Stimulated activated CD8-positive, alpha-beta memory T cell treated with anti-CD3 and anti-CD28 coated beads, Interleukin-15, amount 100 ng/mL, for 4 hours (primary cell): Measurements from ENCODE around the gene NPTX2.

ENCODE experiments used
- DNase-seq, 2 donors: peaks; one replicate each; pipeline ENCODE4 v3.0.0-alpha.2; 2020; ENCODE audit warnings: low read depth in 2 of 2

Gene NPTX2

DNA sequence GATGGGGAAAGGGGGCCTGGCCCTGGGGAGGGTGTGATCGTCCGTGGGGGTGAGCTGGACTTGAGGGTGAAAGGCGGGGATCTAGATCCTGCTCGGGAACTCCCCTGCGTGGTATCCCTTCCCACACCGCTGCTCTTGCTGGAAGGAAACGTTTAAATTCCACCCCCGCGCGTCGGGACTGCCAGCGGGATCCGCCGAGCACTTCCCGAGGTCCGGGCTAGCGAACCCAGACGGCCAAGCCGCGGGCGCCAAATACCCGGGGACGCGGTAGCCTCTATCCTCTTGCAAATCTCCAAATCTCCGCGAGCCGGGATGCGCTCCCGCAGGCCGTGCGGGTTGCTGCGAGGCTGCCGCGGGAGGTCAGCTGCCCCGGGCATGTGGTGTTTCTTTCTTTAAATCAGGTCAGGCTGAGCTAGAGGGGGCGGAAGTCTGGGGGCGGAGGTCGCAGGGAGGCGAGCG lies 904 bp downstream of the NPTX2 start:
- DNase-seq, result no peak

DNA sequence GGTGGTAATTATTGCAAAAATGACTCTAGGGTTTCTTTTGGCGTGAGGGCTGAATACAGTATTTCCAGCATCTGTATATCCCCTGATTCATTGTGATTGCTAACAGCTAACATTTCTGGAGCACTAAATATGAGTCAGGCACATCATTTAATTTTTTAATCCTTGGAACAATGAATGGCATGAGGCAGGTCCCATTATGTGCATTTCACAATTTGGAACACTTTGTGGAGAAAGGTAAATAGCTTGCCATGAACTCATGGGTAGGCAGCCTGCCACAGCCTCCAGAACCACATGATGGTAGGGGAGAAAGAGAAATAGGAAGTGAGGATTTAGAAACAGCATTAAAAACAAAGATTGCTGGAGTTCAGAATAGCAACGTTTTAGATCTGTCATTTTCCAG lies 1.7 kb downstream of the NPTX2 start:
- no peak for DNase-seq

DNA sequence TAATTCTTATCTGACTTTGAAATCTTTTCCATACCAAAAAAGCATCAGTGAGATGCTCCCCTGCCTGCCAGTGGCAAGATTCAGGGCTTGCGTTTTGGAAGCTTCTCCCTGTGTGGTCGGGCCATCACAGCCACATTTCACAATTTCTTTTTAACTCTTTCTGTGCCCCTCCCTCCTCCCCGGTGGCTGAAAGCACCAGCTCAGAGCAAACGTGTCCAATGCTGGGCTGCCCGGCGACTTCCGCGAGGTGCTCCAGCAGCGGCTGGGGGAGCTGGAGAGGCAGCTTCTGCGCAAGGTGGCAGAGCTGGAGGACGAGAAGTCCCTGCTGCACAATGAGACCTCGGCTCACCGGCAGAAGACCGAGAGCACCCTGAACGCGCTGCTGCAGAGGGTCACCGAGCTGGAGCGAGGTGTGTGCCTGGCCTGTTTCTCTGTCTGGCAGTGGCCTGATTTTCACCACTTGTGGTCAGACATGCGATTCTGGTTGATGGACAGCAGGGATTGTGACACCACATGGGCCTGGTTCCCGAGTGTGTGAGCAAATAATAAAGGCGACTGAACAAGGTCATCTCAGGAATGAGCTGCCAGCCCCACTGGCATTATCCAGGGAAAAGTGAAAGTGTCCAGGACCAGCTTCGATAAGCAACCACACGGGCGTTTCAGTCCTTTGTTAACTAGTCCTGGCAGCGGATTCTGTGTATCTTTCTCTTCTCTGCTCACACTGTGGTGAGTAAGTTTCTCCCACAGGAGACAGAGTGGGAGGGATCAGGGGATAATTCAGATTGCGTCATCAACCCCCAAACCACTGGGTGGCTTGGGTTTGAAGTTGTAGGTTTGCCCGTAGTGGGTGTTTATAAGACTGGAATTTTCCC lies 2.6 kb downstream of the NPTX2 start:
- no peak for DNase-seq

DNA sequence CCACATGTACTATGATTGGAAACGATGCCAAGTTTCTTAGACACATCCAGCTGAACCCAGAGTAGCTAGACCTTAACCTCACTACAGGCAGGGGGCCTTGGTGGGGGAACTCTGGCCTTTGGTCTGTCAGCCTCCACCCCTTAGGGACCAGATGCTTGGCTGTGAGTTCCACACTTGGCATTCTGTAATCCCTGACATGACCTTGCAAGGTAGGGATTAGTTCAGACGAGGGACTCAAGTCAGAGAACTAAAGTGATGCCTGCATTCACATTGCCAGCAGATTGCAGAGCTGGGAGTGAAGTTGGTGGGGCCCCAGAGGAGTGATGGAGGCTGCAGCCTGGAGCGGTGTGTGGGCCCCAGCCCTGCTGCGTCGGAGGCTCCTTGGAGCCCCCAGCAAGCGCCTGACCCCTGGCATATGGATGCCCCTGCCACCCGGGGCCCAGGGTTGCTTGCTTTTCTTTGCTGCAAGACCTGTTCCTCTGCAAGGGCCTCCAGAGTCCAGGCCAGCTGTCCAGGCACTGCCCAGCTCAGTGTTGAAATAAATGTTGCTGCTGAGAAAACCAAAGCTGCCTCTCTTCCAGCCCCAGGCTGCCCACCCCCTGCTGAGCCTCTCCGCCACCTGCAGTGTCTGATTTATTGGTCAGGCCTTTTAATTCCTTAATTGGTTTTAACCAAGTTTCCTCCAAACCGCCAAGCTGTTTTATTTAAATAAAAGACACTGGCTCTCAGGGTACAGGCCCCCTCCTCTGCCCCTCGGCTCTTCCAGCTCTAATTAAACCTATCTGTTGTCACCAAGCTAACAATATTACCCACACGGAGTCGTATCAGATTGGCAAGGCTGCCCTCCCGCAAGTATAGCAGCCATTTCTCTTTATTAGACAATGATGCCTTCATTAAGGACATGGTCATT lies 4.7 kb downstream of the NPTX2 start:
- no peak for DNase-seq

DNA sequence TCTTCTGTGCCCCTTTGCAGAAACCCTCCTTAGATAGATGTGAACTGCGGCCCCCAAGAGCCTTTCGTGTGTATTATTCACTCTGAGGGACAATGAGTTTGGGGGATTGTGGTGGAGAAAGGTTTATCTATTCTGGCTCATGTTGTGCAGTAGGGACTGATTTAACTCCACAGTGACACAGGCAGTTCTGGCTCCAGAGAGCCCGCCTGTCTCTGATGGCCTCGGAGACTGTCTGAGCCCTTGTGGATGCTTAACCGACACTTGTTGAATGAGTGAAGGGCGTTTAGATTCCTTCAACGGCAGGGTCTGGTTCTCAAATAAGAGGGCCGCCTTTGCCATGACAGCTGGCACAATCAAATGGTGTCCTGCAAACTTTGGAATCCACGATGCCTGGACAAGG lies 5.8 kb downstream of the NPTX2 start:
- DNase-seq, result no peak

DNA sequence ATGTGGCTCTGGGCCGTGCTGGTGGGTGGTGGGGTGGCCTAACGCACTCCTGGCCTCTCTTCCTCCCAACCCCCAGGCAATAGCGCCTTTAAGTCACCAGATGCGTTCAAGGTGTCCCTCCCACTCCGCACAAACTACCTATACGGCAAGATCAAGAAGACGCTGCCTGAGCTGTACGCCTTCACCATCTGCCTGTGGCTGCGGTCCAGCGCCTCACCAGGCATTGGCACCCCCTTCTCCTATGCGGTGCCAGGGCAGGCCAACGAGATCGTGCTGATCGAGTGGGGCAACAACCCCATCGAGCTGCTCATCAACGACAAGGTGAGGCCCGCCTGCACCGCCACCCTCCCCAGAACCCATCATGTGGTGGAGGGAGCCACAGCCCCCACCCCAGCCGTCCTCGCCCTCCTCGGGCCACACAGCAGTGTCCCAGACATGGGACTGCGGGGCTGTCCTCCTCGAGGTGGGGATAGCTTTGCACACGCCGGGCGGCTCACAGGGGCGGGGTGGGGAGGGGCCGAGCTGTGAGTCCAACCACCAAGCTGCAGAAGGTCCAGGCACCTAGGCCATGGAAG lies 7.8 kb downstream of the NPTX2 start:
- DNase-seq, result no peak

DNA sequence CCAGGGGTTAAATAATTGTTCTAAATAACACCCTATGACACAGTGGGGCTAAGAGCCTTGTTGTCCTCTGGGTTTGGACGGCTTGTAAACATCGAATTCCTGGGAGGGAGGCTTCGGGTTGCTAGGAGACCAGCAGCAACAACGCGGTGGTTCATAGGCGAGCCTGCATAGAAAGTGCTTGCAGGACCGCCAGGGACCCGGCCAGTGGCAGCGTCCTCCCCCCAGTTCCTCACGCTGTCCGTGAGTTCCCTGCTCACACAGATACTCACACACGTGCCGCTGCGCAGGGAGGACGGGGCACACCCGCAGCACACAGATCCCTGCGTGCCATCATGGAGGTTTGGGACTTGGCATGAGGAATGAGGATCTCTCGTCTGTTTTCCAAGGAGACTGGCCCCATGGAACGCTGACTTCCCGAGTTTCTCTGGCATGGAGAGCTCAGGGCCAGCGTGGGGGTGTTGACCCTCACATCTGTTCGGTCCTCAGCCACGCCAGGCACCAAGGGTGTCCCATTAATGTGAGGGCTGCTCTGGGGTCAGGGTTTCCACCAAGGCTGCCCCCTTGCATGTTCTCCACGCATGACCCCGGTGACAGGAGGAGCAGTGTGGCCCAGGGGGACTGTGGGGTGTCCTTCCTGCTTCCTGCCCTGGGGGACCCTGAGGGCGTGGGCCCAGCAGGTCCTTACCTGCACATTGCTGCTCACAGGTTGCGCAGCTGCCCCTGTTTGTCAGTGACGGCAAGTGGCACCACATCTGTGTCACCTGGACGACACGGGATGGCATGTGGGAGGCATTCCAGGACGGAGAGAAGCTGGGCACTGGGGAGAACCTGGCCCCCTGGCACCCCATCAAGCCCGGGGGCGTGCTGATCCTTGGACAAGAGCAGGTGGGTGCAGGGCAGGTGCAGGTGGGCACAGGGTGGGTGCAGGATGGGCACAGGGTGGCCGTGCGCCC lies 9.7 kb downstream of the NPTX2 start:
- no peak for DNase-seq

DNA sequence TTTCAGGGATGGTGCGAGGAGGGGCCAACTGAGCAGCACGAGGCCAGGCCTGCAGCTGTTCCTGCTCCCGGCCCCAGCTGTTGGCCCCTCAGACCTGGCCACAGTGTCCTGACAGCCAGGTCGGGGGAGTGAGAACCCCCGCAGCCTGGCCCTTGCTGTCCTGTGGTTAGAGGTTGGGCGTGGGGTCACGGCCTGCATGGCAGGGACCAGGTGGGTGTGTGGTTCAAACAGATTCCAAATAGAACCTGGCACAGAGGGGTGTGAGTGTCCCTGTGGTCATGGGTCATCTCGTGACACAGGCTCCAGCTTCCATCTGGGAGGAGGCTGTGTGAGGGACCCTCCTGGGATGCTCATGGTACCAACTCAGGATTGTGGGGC lies 10.3 kb downstream of the NPTX2 start:
- DNase-seq, result no peak

DNA sequence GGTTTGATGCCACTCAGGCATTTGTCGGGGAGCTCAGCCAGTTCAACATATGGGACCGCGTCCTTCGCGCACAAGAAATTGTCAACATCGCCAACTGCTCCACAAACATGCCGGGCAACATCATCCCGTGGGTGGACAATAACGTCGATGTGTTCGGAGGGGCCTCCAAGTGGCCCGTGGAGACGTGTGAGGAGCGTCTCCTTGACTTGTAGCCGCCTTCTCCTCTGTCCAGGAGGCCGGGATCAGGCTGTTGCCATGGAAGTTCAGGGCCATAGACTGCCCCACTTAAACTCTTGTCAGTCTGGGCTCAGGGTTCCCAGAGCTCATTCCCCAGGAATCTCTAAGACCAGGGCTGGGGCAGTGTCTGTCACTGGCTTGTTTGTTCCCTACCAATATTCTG lies 11.3 kb downstream of the NPTX2 start:
- no peak for DNase-seq

DNA sequence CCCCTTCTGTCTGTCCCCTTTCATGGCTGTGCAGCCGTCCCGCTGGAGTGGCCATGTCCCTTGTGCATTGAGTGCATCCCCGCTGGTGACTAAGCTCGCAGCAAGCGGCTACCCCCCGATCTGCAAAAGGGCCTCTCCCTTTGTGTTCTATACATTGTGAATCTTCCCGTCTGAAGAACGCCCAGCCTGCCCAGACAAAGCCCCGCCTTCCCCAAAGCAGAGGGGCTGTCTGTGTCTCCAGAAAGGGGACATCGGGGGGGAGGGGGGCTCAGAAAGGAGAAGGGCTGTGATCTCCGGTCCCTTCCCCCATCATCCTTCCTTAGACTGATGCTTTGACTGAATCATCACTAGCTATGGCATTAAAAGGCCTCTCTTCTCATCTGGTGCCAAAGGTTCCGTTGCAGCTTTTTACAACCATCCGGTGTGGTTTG lies 11.9 kb downstream of the NPTX2 start:
- DNase-seq, result no peak

DNA sequence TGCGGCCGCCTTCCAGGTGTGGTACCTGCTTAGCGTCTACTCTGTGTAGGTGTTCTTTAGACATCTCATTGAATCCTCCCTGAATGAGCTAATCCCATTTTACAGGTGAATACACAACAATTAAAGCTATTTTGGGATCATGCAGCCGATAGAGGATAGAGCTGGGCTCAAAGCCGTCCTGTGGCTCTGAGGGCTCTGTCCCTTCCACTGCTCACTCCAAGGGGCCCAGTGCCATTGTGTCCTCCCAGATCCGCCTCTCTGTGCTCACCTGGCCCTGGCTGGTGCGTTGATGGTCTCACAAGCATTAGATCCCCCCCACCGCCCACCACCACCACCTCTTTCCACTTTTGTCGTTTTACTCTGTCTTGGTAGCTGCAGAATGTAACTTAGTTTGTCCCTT lies 13.1 kb downstream of the NPTX2 start:
- no peak for DNase-seq

DNA sequence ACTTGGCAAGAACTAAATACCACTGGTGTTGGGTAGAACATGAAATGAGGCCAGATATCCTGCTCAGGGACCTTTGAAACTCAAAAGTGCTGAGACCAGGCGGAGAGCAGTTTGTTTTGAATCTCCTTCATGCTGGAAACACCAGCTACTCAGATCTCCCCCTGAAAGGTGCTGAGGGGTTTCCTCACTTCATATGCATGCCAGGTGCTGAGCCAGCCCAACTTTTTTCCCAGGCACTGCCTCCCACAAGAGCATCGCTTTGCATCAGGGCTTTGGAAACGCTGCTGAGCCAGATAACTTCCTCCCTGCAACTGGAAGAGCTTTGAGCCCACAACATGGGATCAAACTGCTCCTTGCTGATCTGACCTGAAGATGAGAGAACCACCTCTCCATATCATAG lies 13.7 kb downstream of the NPTX2 start:
- no peak for DNase-seq

DNA sequence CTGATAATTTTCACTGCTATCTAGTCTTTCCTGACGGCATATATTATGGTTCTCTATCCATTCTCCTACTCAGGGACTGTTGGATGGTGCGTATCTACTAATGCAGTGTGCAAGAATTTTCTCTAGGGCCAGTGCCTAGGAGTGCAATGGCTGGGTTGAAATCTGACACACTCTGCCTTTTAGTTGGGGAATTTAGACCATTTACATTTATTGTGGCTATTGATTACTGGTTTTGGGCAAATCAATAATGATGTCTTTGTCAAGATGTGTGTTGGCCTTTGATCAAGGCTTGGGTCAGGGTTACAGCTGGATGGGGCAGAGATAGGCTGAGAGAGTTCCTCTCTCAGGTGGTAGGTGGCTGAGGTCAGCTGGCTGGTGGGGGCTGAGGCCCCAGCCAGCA lies 21.8 kb downstream of the NPTX2 start:
- no peak for DNase-seq

DNA sequence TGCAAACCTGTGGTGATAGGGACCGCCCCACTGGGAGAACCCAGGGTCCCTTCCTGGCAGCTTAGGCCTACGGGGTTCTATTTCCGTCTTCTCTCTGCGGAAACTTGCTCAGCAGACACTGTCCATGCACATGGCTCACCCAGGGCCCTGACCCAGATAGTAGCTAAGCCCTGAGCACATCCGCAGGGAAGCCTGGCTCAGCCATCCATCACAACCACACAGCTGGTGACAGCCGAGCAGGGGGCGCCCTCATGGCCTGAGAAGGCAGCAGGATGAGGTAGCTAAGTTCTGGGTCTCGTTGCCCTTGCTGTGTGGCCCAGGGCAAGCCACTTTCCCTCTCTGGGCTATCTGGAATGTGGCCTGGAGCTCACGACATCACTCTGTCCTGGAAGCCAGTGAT lies 23.3 kb downstream of the NPTX2 start:
- no peak for DNase-seq

DNA sequence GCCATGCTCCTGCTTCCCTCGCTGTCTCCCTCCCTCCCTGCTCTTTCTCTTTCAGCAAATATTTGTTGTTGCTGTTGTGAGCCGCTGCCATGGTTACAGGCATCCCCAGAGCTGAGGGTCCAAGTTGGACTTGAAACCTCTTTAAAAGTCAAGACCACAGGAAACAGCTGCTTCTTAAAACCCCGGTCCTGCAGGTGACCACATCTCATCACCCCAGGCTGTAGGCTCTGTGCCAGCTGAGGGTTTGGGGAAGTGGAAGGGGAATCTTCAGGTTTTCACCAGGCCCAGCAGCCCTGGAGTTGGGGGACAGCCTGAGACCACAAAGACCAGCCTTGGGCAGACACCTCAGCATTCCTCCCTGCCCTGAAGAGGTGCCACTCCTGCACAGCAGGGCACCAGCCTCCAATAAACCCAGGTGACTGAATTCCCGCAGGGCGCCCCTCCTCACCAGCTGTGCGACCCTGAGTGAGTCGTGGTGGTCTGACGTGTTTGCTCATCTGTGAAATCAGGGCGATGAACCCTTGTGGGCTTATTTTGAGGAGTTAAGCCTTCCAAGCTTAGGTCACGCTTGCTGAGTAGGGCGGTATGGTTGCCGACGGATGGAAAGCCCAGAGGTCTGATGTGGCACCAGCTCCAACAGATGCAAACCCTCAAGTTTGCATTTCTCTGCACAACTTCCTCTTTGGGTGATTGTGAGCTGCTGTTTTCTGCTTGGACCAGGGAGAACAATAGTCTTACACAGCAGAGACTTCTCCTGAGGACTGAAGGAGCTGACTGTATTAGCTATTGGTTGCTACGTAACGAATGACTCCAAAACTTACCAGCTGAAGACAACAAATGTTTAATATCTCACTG lies 24.8 kb downstream of the NPTX2 start:
- DNase-seq, result no peak

DNA sequence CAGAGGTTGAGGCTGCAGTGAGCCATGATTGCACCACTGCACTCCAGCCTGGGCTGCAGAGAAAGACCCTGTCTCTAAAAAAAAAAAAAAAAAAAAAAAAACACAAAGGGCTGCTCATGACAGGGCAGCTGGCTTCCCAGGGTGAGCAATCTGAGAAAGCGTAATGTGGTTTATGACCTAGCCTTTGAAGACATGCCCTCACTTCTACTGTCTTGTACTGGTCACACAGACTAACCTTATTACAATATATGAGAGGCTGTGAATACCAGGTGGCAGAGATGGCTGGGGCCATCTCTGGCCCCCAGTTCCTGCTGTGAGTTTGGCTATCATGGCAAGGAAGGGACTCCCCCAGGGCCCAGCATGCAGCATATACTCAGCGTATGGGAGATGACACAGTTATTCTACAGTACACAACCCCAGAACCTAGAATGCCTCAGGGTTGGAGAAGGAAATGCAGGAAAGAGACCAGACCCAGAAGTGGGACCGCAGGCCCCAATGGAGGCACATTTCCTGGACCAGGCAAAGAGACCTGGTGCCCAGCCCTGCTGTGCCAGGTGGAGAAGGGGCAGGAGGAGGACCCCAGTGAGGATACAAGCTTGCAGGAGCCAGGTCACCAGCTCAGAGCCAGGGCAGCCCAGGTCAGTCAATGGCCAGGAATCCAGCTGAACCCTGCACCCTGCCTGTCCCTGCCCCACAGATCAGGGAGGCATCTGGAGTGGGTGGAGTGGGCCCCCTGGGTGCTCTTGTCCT lies 26.3 kb downstream of the NPTX2 start:
- no peak for DNase-seq

DNA sequence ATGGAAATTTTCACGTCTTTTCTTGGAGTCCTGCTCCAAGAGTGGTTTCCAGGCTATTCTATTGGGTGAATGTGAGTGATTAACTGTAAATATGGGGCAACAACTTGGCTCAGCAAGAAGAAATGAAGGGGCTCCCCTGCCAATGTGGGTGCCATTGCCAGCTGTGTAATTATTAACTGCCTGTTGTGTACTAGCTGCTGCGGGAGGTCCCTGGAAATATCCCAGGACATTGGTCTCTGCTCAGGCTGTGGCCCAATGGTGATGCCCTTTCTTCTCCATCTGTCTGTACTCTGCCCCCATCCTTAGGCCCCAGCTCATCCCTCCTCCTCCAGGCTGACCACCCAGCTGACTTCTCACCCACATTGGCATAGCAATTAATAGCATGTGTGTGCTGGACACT lies 29.4 kb downstream of the NPTX2 start:
- DNase-seq, result no peak

DNA sequence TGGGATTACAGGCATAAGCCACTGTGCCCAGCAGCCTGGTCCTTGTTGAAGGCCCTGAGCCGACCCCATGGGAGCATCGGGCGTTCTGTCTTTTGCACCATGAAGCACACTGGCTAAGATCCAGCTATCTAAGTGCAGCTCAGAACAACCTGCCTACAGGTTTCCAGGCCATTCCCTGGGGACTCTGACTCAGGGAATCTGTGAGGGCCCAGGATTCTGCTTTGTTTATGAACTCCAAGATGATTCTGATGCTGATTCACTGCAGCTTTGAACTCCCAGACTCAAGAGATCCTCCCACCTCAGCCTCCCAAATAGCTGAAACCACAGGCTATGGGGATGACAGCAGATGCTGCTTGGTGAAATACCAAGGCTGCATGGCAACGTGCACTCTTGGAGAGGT lies 30.2 kb downstream of the NPTX2 start:
- DNase-seq, result no peak

DNA sequence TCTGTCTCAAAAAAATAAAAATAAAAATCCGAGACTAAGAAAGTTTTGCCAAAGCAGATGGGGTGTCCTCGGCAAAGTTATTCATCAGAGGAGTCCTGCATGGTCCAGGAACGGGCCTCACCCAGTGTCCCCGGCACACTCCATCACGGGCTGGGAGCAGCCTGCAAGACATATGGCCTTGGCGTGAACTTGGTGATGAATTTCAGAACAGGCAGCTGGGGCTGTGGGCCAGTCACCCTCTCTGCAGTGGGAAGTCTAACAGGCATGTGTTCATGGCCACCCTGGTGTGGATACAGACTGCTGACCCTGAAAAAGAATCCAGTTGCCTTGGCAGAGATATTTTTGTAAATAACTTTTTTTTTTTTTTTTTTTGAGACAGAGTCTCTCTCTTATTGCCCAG lies 34.7 kb downstream of the NPTX2 start:
- DNase-seq, result no peak
